HG03196 (cell line): ENCODE measurements around the gene NCAPG.
A peak's percentile ranks its signal among the peaks of the same experiment; 100 is the strongest.

Source experiments
- ATAC-seq: cut with Tn5 transposase; IDR thresholded peaks from one replicate; pipeline ENCODE4 v1.9.1; 2021; ENCODE audit not compliant: unreplicated experiment

Gene NCAPG, protein sequence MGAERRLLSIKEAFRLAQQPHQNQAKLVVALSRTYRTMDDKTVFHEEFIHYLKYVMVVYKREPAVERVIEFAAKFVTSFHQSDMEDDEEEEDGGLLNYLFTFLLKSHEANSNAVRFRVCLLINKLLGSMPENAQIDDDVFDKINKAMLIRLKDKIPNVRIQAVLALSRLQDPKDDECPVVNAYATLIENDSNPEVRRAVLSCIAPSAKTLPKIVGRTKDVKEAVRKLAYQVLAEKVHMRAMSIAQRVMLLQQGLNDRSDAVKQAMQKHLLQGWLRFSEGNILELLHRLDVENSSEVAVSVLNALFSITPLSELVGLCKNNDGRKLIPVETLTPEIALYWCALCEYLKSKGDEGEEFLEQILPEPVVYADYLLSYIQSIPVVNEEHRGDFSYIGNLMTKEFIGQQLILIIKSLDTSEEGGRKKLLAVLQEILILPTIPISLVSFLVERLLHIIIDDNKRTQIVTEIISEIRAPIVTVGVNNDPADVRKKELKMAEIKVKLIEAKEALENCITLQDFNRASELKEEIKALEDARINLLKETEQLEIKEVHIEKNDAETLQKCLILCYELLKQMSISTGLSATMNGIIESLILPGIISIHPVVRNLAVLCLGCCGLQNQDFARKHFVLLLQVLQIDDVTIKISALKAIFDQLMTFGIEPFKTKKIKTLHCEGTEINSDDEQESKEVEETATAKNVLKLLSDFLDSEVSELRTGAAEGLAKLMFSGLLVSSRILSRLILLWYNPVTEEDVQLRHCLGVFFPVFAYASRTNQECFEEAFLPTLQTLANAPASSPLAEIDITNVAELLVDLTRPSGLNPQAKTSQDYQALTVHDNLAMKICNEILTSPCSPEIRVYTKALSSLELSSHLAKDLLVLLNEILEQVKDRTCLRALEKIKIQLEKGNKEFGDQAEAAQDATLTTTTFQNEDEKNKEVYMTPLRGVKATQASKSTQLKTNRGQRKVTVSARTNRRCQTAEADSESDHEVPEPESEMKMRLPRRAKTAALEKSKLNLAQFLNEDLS

DNA sequence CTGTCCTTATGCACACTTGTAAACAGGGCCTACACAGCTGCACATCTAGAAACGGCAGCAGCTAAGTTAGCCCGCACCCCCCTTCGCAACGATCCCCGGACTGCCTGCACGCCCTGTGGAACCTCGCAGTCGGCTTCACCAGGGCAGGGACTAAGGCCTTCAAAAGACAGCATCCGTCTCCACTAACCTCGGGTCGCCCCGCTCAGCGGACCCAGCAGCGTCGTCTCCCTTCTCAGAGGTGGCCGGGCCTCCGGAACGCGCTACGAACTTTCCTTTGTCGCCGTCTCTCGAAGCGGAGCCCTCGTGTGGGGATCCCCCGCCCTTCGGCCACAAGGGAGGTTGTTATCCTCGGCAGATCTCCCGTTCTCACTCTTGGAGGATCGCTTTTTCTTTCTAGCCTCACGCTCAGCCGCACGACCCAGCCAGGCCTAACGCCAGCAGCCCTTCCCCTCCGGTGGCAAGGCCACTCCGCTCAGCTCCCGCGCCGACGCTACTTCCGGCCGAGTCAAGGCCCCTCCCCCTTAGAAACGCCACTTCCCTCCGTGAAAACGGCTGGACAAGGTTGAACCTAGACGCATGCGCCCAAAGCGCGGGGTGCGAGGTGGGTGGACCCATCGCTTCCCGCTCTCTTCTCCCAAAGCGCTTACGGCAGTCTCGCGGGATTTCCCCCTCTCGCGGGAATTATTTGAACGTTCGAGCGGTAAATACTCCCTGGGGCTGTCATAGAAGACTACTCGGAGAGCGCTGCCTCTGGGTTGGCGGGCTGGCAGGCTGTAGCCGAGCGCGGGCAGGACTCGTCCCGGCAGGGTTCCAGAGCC, at the start of gene NCAPG, which contains the start of gene DCAF16:
Gene NCAPG (plus strand): TSS at position 720 of the 818 bp plus-strand sequence. CDS start 99 bp downstream, outside the sequence.
Gene DCAF16 (minus strand): TSS at position 498 of the 818 bp plus-strand sequence. CDS start 6,616 bp downstream, outside the sequence.
- peak; percentile 94 for ATAC-seq

DNA sequence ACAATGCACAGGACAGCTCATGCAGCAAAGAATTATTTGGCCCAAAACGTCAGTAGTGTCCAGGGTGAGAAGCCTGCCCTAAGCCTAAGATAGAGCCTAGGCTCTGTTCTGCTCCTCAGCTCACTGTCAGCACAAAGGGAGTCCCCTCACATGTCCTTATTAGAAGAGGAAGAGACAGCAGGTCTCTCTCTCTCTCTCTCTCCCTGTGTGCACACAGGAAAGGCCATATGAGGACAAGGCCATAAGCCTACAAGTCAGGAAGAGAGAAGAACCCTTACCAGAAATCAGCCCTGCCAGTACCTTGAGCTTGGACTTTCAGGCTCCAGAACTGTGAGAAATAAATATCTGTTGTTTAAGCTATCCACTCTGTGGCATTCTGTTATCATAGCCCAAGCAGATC, 49.7 kb upstream of the NCAPG start:
- ATAC-seq, result no peak

DNA sequence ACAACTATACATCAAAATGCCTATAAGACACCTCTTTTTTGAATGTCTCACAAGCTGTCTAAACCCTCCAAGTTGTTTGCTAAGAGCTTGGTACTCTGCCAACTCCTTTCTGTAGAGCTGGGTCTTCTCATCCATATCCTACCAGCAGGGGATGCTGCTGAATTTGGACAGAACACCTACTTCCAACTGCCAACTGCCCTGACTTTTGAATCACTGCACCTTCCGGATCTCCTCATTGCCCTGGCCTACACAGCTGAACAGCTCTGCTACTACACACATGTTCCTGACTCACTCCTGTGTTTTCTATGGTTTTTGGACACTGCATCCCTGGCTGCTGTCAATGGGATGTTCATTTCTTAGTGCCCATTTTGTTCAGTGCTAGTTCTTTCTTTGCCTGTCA, 48.1 kb upstream of the NCAPG start:
- no peak for ATAC-seq

DNA sequence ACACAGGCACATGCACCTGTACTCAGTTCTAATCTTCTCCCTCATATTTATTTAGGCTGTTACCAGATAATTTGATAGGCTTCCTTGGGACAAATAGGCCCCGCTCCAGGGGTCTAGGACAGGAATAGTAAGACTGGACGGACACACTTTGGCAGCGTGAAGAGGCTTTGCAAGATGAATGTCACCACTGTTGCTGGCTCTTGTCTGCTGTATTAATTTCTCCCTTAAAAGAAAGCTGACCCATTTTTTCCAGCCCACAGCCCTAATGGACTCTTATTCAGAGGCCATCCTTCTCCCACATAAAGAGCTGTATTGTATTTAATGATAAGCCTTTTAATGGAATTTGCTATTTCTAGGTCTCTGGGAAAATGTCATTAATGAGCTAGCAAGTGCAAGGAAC, 47.4 kb upstream of the NCAPG start:
- ATAC-seq, result no peak

DNA sequence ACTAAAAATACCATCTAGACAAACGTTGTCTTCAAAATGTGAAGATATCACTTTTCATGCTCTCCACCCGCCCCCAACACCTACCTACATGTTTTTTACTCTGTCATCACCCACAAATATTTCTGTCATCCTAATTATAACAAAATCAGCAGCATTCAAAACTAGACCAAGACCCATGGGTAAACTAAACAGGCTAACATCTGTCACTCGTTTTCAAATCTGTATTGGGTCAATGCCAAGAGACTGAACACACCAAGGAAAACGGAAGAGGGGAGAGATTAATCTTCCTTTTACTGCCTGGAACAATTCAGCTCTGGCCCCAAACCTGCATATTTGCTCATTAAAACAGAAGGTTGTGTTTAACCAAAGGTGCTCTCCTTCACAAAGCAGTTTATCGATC, 46.8 kb upstream of the NCAPG start:
- no peak for ATAC-seq

DNA sequence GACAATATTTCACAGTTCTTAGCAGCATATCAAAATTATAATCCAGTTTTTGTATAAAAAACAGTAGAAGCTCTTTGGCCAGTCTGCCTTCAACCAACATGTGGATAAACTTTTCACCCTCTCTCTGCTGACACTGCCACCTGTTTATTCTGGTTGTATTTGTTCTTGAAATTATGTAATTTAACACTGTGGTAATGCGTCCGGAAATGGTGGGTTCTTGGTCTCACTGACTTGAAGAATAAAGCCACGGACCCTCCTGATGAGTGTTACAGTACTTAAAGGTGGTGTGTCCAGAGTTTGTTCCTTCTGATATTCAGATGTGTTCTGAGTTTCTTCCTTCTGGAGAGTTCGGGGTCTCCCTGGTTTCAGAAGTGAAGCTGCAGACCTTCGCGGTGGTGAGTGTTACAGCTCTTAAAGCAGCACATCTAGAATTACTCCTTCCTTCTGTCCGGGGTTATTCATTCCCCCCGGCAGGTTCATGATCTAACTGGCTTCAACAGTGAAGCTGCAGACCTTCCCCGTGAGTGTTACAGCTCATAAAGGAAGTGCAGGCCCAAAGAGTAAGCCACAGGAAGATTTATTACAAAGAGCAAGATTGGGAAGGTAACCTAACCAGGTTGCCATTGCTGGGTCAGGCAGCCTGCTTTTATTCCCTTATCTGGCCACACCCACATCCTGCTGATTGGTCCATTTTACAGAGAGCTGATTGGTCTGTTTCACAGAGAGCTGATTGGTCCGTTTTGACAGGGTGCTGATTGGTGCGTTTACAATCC, 45.1 kb upstream of the NCAPG start:
- ATAC-seq, result no peak

DNA sequence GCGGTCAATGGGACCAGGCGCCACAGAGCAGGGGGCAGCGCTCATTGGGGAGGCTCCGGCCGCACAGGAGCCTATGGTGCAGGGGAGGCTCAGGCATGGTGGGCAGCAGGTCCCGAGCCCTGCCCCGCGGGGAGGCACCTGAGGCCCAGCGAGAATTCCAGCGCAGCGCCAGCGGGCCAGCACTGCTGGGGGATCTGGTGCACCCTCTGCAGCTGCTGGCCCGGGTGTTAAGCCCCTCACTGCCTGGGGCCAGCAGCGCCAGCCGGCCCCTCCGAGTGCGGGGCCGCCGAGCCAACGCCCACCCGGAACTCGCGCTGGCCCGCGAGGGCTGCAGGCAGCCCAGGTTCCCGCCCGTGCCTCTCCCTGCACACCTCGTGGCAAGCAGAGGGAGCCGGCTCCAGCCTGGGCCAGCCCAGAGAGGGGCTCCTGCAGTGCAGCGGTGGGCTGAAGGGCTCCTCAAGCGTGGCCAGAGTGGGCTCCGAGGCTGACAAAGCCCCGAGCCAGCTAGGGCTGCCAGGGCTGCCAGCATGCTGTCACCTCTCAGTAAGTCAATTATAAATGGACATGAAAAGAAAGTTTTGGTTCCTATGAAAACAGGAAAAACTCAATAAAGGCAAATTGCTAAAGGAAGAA, 43.8 kb upstream of the NCAPG start:
- no peak for ATAC-seq

DNA sequence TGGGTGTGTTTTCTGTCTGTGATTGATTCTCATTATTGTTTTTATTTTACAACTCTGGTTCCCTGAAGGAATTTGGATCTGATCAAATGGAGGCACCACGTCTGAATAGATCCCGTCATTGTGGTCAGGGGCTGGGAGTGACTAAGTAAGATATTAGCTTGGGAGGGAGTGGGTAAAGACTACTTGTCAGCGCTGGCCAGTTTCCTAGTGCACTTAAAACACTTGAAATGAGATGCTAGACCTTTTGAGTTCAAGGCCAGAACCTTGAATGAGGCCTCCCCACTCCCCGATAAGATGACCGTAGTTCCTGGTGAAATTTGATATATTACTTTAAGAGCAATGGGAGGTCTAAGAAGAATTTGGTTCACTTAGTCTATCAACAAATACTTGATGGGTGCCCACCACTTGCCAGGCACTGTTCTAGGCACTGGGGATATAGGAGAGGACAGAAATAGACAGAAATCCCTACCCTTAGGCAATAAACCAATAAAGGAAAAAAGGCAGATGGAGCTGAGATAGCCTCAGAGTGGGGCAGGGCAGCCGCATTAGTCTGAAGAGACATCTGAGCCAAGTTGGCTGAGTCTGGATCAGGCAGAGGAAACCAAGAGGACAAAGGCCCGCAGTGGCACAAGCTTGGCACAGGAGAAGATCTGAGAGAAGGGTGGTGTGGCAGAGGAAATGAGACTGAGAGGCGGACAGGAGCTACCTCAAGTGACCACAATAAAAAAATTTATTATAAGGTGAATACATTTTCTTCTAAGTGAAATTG, 41.2 kb upstream of the NCAPG start:
- ATAC-seq, result no peak

DNA sequence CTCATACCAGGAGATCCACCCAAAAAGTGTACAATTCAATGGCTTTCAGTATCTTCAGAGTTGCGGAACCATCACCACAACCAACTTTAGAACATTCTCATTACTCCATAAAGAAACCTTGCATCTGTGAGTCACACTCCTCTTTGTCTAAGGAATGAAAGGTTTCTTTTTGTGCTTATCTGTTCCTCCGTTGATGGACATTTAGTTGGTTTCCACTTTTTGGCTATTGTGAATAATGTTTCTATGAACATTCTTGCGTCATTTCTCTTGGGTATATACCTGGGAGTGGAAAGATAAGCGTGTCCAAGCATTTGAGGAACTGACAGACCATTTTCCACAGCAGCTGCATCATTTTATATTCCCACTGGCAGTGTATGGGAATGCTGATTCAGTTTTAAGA, 39.9 kb upstream of the NCAPG start:
- ATAC-seq, result no peak

DNA sequence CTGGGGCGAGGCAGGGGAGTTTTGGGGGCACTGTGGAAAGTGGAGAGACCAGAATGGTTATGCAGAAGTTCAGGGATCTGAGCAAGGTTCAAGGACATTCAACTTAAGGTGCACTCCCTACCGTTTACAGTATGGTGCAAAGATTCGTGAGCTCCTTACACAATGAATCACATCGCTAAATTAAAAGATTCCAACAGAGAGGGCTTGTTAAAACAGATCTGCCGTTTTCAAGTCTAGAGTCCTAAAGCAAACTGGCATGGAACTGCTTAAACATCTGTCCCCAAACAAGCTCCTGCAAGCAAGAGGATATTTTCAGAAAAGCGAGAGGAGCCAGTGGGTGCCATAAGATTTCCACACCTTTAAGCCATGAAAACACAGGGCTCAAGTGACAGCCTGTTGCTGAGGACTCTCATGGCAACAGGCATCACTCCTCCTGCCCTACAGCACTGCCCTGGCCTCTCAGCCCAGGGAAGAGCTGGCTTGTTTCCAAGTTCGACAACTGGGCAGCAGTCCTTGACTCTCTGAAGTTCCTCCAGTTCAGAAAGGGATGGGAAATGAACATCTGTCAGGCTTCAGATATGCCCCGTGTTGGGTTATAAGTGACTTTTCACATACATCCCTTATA, 39.4 kb upstream of the NCAPG start:
- no peak for ATAC-seq

DNA sequence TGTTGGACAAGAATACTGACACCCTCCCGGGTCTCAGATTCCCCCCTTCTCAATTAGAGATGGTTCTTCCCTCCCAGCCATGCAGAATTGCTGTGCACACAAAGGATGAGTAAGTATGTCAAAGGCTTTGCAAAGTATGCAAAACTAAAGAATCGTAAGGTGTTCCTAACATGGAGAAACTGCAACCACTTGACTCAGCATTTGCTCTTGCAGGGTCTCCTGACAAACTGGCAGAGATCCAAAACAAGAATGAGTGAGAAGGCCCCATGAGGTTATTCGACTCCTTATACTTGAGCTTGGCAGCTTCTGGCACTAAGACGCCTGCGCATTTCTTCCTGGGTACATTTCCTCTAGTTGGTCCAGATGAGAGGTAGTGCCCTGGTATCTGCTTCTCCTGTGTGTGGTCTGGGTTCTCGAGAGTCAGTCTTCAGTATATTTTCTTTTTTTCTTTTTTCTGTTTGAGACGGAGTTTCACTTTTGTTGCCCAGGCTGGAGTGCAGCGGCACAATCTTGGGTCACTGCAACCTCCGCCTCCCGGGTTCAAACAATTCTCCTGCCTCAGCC, 37.6 kb upstream of the NCAPG start:
- ATAC-seq, result no peak

DNA sequence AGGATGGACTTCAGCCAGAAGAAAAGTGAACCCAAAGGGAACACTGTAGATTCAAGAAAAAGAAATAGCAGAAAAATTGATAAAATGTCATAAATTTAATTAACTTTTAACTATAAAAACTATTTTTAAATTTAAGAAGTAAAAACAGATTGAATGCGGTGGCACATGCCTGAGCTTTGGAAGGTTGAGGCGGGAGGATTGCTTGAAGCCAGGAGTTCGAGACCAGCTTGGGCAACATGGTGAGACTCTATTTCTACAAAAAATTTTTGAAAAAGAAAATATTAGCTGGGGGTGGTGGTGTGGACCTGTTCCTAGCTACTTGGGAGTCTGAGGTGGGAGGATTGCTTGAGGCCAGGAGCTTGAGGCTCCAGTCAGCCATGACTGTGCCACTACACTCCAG, 32.3 kb upstream of the NCAPG start:
- no peak for ATAC-seq

DNA sequence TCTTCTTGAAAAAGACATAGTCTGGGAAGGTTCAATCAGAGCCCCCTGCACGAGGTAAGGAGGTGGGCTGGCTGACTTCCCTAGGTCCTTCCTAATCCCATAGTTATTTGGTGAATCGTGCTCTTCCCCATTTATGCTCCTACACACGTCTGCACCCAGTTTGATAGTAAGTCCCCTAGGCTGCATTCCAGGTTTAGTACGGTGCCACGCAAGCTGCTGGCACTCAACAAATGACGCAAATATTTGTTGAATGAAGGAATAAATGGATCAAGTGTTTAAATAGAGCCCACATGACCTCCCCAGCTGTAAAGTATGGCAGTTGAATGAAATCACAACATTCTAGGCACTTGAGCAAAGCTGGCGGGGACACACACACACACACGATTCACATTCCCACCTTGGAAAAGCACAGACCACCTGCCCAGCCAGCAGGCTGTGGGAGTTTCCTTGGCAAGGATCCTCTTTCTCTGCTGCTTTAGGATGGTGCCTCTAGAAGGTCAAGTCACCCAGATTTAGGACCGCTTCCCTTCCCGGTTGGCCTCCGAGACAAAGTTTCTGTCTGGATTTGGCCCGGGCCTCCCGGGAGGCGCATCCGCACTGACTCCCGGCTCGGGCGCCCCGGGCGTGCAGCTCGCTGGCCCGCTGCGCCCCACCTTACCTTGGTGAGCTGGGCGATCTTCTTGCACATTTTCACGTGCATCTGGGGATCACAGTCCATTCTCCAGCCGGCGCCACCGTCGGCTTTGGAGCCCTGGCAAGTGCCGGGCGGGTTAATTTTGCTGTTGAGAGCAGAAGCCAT, 30.1 kb upstream of the NCAPG start:
- ATAC-seq, result no peak

DNA sequence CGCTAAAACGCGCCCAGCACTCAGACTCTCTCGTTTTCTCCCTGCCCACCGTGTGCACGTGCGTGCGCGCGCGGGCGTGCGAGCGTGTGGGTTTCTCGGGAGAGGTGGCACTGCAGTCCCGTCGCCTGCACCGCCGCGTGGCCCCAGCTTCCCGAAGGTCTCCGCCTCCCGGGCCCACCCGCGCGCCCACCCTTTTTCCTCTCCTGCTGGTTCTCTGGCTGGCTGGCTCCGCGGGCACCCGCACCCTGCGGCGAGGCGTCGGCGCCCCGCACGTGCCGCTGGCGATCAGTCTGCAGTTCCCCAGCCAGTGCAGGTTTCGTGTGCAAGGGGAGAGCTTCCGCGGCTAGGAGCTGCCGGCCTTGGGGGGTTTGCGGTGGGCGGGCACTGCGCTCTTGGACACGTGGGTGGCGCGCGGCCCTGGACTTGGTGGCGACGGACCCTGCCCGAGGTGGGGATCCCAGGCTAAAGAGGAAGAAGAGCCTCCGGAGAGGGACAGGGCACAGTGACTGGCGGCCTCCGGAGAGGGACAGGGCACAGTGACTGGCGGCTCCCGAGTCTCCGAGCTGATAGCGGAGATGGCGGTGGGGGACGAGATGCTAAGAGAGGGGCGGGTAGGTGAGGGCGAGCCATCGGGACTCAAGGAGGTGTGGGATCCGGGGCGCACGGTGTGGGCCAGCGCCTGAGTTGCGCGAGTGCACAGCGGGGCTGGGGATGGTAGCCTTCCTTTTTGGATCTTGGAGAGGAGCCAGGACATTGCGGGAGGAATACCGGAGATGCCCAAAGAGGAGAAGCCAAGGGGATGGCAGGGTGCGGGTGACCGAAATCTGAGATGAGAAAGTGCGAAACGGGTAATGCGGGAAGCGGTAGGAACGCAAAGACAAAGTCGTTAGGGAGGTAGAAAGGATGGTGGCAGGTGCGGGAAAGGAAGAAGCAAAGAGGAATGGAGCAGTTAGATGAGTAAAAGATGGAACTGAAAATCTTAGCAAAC, 29.2 kb upstream of the NCAPG start, which contains the start of gene FAM184B:
Gene FAM184B (minus strand): TSS at position 322 of the 988 bp plus-strand sequence. CDS start 322 bp downstream, outside the sequence.
- no peak for ATAC-seq

DNA sequence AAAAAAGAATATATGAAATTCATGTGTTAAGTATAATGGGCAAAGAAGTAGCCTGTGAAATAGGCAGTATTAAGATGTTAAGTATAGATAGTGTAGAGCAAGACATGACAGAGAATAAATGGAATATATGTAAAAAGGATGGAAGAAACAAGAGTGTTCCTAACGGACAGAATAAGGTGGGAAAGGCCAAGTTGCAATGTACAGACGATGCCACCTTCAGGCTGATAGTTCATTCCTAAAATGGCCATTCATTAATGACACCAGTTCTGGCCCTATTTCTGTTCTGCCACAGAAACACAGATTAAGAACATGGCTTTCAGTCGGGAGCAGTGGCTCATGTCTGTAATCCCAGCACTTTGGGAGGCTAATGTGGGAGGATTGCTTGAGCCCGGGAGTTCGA, 24.9 kb upstream of the NCAPG start:
- ATAC-seq, result no peak

DNA sequence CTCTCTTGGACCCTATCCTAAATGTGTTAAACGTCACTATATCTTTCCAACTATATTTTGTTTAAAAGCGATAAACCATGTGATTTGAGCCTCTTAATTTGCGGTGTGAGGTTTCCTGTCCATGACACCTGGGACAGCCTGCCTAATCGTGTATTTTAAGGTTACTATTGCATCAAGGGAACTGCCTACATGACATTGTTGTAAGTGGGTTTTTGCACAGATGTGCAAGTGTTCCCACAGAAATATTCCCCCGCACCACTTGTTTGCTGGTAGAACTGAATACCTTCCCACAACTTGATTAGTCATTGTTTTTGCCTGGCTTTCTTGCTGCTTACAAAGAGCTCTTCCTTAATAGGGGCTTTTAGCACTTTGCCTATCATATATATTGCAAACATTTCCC, 24.2 kb upstream of the NCAPG start:
- no peak for ATAC-seq
